HFF-Myc (cell line): ENCODE results near the gene ADAMTS17.

ENCODE experiments used
- DNase-seq: peaks from one replicate; pipeline ENCODE4 v3.0.0-alpha.2; 2011; ENCODE audit warnings: low read depth; ENCODE audit errors: extremely low read depth
- H3K4me3 ChIP-seq: replicated peaks from 2 replicates; pipeline ENCODE4 v1.5.1; 2011; ENCODE audit warnings: low read depth, mild to moderate bottlenecking, control low read depth, low read length
- CTCF ChIP-seq: IDR thresholded peaks from 2 replicates; pipeline ENCODE4 v1.5.1; 2012; ENCODE audit warnings: mild to moderate bottlenecking, low read depth, low read length, control low read depth; ENCODE audit errors: missing control alignments

The ADAMTS17 gene

GRCh38 chr15:100265641-100266035, 76.1 kb downstream of the ADAMTS17 start:
- no peak overlapping the region for H3K4me3 ChIP-seq
- DNase-seq, result no peak
- TF ChIP-seq CTCF, result no peak

DNA sequence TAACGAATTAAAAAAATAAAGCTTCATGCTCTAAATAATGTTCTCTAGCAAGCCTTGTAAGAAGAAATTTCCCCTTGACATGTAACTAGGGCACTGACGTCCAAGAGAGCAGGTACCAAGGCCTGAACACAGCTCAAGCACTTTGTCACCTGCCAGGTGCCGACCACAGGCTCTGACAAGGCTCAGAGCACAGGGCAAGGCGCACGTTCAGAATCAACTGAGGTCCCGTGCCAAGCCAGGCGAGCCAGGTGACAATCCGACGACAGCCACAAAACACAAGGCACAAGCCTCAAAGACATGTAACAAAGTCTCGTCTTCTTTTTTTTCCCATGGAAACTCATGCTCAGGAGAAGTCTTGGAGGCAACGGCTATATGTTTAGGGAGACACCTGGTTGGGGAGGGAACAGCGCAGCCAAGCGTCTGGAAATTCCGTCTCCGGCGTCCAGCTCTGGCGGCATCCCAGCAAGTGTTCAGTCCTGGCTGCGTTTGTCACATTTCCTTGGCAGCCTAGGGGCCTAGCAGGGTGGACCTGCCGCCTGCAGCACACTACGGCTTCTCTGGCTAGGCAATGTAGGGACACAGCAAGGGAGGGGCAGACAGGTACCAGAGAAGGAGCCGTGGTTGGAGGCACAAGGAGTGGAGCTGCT, 76.7 kb downstream of the ADAMTS17 start:
- DNase-seq, result no peak
- no peak for TF ChIP-seq CTCF
- H3K4me3 ChIP-seq, result no peak overlapping the region

DNA sequence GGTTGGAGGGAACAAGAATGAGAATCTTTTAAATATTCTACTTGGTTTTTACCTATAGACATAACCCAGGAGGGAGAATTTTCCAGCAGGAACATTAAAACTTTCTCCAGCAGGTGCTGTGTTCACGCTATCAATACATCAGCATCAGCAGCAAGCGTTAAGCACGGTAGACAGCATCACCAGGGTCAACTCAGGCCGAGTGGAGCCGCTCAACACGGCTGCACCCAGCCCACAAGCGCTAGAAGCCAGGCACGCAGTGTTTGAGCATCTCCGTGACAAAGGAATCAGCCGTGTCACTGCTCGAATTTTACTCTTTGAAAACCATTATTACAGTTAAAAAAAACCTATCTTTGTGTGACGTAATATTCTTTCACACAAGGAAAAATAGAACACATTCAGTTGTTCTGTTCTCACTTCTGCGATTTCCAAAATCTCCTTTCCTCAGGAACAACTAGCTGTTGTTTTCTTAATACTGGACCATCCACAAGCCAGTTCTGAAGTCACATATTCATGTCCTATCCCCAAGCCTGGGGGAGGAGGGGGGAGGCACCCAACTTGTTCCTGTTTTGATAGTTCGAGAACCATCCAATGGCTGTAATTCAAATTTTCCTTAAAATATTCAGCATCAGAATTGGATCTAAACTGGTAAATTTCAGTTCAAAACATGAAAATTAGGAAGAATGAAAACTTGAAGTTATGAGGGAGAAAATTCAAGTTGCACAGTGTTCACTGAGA, 77.9 kb downstream of the ADAMTS17 start:
- DNase-seq, result no peak
- TF ChIP-seq CTCF, result no peak
- no peak overlapping the region for H3K4me3 ChIP-seq

DNA sequence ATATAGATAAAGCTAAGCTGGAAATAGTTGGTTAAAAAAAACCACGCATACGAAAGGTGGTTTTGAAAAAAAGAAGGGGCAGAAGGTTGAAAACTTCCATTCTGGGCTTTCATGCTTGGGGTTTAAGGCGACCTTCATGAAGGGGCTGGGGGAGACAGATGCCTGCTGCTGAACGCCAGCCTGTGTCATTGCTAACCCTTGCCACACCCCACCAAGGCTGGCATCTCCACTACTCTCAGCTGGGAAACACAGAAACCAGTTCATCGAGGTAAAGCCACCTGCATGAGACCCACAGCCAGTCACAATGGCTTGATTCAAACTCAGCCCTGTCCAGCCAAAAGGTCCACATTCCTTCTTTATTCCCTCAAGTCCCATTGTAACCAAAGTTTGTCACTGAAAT, 78.7 kb downstream of the ADAMTS17 start:
- DNase-seq, result no peak
- H3K4me3 ChIP-seq, result no peak overlapping the region
- no peak for TF ChIP-seq CTCF

DNA sequence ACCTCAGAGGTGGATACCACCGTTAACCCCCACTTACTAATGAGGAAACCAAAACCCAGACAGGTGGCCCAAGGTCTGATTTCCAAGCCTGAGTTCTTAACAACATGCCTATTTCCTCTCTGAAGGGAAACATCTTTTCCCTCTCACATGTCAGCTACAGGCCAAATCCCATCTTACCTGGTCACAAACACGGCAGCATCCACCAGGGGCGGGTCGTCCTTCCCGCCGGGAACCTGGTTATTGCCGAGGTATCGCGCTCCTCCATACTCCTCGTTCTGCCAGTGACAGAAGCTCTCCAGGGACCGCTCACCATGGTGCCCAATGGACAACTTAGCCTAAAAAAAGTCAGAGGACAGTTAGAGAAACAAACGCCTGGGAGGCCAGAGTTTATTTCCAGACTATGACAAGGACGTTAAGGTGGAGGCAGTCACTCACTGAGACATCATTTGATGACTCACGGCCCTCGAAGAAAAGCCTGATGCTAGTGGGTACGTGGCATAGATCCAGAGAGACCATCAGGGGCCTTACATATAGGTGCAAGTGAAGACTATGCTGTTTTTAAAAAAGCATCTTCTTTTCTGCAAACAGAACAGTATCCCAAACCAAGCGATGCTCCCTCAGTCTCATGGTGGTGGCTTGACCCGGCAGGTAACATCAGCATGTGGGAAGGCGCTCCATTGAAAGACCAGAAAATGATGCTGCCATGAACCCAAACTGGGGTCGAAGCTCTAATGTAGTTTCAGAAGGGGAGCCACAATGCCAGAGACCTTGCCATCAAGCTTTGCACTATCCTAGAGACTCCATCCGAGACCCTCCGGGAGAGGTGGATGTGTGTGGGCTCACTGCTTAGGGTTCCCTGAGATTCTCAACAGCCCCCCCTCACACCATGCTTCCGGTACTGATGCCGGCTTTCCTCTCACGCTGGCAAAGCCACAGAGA, 80.2 kb downstream of the ADAMTS17 start:
- TF ChIP-seq CTCF, result no peak
- H3K4me3 ChIP-seq, result no peak overlapping the region
- no peak for DNase-seq

DNA sequence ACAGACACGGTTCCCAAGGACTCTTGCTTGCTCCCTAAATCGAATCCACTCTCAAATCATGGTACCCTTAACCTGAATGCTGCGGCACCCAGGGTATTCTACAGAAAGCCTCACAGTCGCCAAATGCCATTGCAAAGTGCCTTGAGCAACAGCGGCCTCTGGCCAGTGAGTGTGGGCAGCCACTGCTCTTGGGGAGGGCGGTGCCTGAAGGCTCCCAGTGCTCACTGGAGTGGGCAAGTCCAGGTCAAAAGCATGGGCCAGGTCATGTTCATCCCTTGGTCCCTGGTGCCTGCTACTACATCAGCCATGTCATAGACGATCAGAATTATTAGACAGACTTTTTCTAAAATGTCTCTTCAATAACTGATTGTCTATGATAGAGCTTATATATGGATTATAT, 82.5 kb downstream of the ADAMTS17 start:
- TF ChIP-seq CTCF, result no peak
- no peak for DNase-seq
- no peak overlapping the region for H3K4me3 ChIP-seq
